Fibroblast of lung (primary cell): ENCODE results near the gene RHBDF2. TPM values are rescaled to one million over a fixed set of nuclear protein-coding genes. Genes with fewer than 3 reads are reported as not detected.

Source experiments
- DNase-seq, 2 donors: peaks; one replicate each; pipeline versions ENCODE4 v3.0.0 to v3.0.0-alpha.2; 2010; ENCODE audit warnings: low read depth in 2 of 2
- H2AFZ ChIP-seq: 2 replicates; pipeline ENCODE4 v1.5.1; 2012; ENCODE audit warnings: low read length, control low read depth, inconsistent platforms
- H3K27ac ChIP-seq: 2 replicates; pipeline ENCODE4 v1.5.1; 2011; ENCODE audit warnings: low read length, control low read depth; ENCODE audit not compliant: insufficient read depth
- H3K27me3 ChIP-seq: 2 replicates; pipeline ENCODE4 v1.5.1; 2011; ENCODE audit warnings: mild to moderate bottlenecking, low read length; ENCODE audit not compliant: control insufficient read depth, insufficient read depth
- H3K36me3 ChIP-seq: 2 replicates; pipeline ENCODE4 v1.5.1; 2011; ENCODE audit warnings: low read length; ENCODE audit not compliant: control insufficient read depth, insufficient read depth
- H3K4me1 ChIP-seq: 2 replicates; pipeline ENCODE4 v1.5.1; 2011; ENCODE audit warnings: low read length; ENCODE audit not compliant: control insufficient read depth, insufficient read depth; ENCODE audit errors: extremely low read depth
- H3K4me2 ChIP-seq: 2 replicates; pipeline ENCODE4 v1.5.1; 2011; ENCODE audit warnings: low read length, control low read depth; ENCODE audit not compliant: insufficient read depth; ENCODE audit errors: extremely low read depth
- H3K4me3 ChIP-seq, 4 experiments: fragments of 200-600 bp in 1 of 4; sonication (generic) in 1 of 4; replicated peaks in 1 of 4; 2 replicates each; pipeline ENCODE4 v1.5.1; 2011 to 2016; ENCODE audit warnings: low read length in 4 of 4, low read depth in 3 of 4, mild to moderate bottlenecking in 3 of 4, control low read depth in 2 of 4, inconsistent platforms in 1 of 4, mixed read lengths in 1 of 4; ENCODE audit not compliant: insufficient read depth in 1 of 4; ENCODE audit errors: control extremely low read depth in 1 of 4
- H3K79me2 ChIP-seq: 2 replicates; pipeline ENCODE4 v1.5.1; 2012; ENCODE audit warnings: mild to moderate bottlenecking, low read length, inconsistent platforms; ENCODE audit not compliant: control insufficient read depth, insufficient read depth
- H3K9ac ChIP-seq: 2 replicates; pipeline ENCODE4 v1.5.1; 2011; ENCODE audit warnings: mild to moderate bottlenecking, low read length, control low read depth; ENCODE audit not compliant: insufficient read depth
- H3K9me3 ChIP-seq: 2 replicates; pipeline ENCODE4 v1.5.1; 2012; ENCODE audit warnings: low read depth, low read length; ENCODE audit not compliant: control insufficient read depth, insufficient read depth
- H4K20me1 ChIP-seq: 2 replicates; pipeline ENCODE4 v1.5.1; 2011; ENCODE audit warnings: low read length; ENCODE audit not compliant: control insufficient read depth, insufficient read depth; ENCODE audit errors: extremely low read depth
- EZH2 ChIP-seq: IDR thresholded peaks from 2 replicates; pipeline ENCODE4 v1.5.1; 2012; ENCODE audit warnings: low read length, control low read depth, mild to moderate bottlenecking; ENCODE audit errors: missing control alignments
- polyA plus RNA-seq, 2 donors: library from polyadenylated mRNA; depleted of rRNA in 1 of 2; stranded (reverse) in 1 of 2; unstranded in 1 of 2; fragments of >200 nt; gene quantifications; 2 replicates each; pipeline ENCODE4 v1.2.1, GENCODE V29; 2011 to 2012; ENCODE audit warnings: missing spikeins in 1 of 2
- total RNA-seq: library from RNA; depleted of rRNA; stranded (reverse); fragments of >200 nt; gene quantifications from 2 replicates; pipeline ENCODE4 v1.2.1, GENCODE V29; 2014
- TF ChIP-seq, protein P1 (sequence below), 2 donors: IDR thresholded peaks in 1 of 2; conservative IDR thresholded peaks in 1 of 2; 1 replicate in 1 of 2; 2 replicates in 1 of 2; pipeline ENCODE4 v1.5.1; 2011 to 2012; ENCODE audit warnings: low read length in 2 of 2, control low read depth in 1 of 2, inconsistent platforms in 1 of 2, low read depth in 1 of 2, mild to moderate bottlenecking in 1 of 2

RHBDF2 gene
- total and polyA plus RNA-seq, 2 donors (not counting 1 experiment from before 2014, with no cell fraction given): 0.94 to 5.1 TPM

DNA sequence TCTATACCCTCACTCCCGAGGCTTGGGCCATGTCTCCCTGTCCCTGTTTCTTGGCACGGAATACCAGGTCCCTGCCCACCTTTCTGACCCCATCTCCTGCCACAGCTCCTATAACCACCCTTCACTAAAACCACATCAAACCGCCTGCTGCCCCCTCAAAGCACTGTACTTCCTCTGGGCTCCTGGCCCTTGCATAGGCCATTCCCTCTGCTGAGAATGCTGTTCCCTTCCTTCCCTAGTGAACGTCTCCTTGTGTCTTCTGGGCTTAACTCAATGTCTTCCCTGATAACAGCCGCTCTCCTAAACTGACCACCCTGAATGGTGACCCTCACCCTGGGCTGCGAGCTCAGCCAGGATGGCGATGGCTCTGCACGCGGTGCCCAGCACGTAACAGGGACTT lies 23.1 kb downstream of the RHBDF2 start:
- Histone ChIP-seq H2AFZ (no peak overlapping the region), H3K36me3 (no peaks in the 10 kb centered on the region), H4K20me1 (no peaks in the 10 kb centered on the region), H3K4me3 (no peak overlapping the region), H3K9me3 (no peaks in the 10 kb centered on the region), H3K9ac (no peak overlapping the region), H3K79me2 (no peaks in the 10 kb centered on the region), H3K4me2 (no peak overlapping the region), H3K27me3 (no peaks in the 10 kb centered on the region), H3K27ac (no peak overlapping the region), H3K4me1 (no peaks in the 10 kb centered on the region)
- no peak for DNase-seq
- no peak for TF ChIP-seq EZH2
- TF ChIP-seq, protein P1, sequence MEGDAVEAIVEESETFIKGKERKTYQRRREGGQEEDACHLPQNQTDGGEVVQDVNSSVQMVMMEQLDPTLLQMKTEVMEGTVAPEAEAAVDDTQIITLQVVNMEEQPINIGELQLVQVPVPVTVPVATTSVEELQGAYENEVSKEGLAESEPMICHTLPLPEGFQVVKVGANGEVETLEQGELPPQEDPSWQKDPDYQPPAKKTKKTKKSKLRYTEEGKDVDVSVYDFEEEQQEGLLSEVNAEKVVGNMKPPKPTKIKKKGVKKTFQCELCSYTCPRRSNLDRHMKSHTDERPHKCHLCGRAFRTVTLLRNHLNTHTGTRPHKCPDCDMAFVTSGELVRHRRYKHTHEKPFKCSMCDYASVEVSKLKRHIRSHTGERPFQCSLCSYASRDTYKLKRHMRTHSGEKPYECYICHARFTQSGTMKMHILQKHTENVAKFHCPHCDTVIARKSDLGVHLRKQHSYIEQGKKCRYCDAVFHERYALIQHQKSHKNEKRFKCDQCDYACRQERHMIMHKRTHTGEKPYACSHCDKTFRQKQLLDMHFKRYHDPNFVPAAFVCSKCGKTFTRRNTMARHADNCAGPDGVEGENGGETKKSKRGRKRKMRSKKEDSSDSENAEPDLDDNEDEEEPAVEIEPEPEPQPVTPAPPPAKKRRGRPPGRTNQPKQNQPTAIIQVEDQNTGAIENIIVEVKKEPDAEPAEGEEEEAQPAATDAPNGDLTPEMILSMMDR (conservative IDR thresholded peaks at IDR 0.05 in 1 of 2, IDR thresholded peaks at IDR 0.05 in 1 of 2; ENCODE audit: low read depth in 1 of 2, low read length in 2 of 2): no peak

DNA sequence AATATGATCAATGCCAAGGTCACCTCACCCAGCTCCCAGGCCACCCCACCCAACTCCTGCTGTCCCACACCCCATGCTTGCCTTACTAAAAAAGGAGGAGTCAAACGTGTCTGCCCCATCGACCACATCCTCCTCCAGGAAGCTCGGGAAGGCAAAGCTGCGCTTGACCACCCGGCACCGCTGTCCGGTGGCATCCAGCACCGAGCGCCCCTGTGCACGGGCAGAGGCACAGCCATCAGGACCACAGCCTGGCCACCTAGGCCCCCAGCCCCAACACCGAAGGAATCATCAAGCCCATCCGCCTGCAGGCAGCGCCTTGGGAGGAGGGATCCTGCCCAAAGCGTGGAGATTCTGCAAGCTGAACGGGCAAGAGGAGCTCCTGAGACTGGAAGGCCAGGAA lies 23.6 kb downstream of the RHBDF2 start:
- no peak overlapping the region for H3K4me2 ChIP-seq
- H3K9me3 ChIP-seq: no peaks in the 10 kb centered on the region
- H3K4me3 ChIP-seq: no peak overlapping the region
- no peaks in the 10 kb centered on the region for H3K79me2 ChIP-seq
- H3K27ac ChIP-seq: no peak overlapping the region
- H2AFZ ChIP-seq: no peak overlapping the region
- no peaks in the 10 kb centered on the region for H3K27me3 ChIP-seq
- H3K4me1 ChIP-seq: no peaks in the 10 kb centered on the region
- no peaks in the 10 kb centered on the region for H4K20me1 ChIP-seq
- TF ChIP-seq, protein P1 (conservative IDR thresholded peaks at IDR 0.05 in 1 of 2, IDR thresholded peaks at IDR 0.05 in 1 of 2; ENCODE audit: low read depth in 1 of 2, low read length in 2 of 2): no peak
- no peak for TF ChIP-seq EZH2
- no peaks in the 10 kb centered on the region for H3K36me3 ChIP-seq
- no peak overlapping the region for H3K9ac ChIP-seq
- no peak for DNase-seq

DNA sequence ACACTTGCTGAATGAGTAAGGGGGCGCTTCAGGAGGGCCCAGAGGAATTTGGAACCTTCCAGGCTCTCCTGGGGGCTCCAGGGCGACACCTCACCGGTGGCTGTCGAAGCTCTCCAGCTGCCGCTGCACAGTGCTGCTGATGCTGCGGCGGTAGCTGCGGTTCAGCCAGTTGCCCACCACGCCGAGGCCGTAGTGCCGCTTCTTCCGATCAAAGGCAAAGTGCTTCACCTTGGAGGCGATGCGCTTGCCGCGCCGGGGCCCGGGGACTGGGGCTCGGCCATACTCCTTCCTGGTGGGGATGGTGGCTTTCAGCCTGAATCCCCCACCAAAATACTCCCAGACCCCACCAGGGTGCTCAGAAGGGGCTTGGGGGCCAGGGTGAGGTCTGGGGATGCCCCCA lies 24.5 kb downstream of the RHBDF2 start:
- Histone ChIP-seq H3K9me3 (no peaks in the 10 kb centered on the region), H3K4me3 (no peak overlapping the region), H3K79me2 (no peaks in the 10 kb centered on the region), H3K27me3 (no peaks in the 10 kb centered on the region), H2AFZ (no peak overlapping the region), H3K4me1 (no peaks in the 10 kb centered on the region), H3K27ac (no peak overlapping the region), H3K36me3 (no peaks in the 10 kb centered on the region), H3K4me2 (no peak overlapping the region), H3K9ac (no peak overlapping the region), H4K20me1 (no peaks in the 10 kb centered on the region)
- no peak for TF ChIP-seq EZH2
- DNase-seq: no peak
